Upper lobe of left lung (tissue), 4 donors: ENCODE measurements around the gene CD200R1.

Experiments
- CTCF ChIP-seq, 6 experiments: fragments of 450-650 bp in 4 of 6; fragments of 200-600 bp in 2 of 6; sonication (generic) in 2 of 6; IDR thresholded peaks; one replicate each; pipeline ENCODE4 v1.5.1; 2016 to 2019; ENCODE audit warnings: antibody characterized with exemption in 6 of 6
- POLR2AphosphoS5 ChIP-seq, 2 donors: sonication (generic); formaldehyde crosslinking; IDR thresholded peaks; one replicate each; pipeline ENCODE4 v1.5.1; 2017; ENCODE audit warnings: antibody characterized with exemption in 2 of 2

- TF ChIP-seq CTCF (IDR thresholded peaks at IDR 0.05) (no peak), POLR2AphosphoS5 (IDR thresholded peaks at IDR 0.05) (no peak)
Observed at GRCh38 chr3:112897791-112898190, 77.1 kb downstream of the CD200R1 start.
